ENCODE measurements around the gene WDFY4.

WDFY4 gene, protein sequence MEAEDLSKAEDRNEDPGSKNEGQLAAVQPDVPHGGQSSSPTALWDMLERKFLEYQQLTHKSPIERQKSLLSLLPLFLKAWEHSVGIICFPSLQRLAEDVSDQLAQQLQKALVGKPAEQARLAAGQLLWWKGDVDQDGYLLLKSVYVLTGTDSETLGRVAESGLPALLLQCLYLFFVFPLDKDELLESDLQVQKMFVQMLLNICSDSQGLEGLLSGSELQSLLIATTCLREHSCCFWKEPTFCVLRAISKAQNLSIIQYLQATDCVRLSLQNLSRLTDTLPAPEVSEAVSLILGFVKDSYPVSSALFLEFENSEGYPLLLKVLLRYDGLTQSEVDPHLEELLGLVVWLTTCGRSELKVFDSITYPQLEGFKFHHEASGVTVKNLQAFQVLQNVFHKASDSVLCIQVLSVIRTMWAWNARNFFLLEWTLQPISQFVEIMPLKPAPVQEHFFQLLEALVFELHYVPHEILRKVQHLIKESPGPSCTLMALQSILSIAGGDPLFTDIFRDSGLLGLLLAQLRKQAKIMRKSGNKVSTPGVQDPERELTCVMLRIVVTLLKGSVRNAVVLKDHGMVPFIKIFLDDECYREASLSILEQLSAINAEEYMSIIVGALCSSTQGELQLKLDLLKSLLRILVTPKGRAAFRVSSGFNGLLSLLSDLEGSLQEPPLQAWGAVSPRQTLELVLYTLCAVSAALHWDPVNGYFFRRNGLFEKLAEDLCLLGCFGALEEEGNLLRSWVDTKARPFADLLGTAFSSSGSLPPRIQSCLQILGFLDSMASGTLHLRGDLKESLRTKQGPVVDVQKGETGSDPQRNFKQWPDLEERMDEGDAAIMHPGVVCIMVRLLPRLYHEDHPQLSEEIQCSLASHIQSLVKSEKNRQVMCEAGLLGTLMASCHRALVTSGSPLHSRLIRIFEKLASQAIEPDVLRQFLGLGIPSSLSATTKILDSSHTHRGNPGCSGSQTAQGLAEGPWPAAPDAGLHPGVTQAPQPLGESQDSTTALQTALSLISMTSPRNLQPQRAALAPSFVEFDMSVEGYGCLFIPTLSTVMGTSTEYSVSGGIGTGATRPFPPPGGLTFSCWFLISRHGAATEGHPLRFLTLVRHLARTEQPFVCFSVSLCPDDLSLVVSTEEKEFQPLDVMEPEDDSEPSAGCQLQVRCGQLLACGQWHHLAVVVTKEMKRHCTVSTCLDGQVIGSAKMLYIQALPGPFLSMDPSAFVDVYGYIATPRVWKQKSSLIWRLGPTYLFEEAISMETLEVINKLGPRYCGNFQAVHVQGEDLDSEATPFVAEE (N-terminal part only)

DNA sequence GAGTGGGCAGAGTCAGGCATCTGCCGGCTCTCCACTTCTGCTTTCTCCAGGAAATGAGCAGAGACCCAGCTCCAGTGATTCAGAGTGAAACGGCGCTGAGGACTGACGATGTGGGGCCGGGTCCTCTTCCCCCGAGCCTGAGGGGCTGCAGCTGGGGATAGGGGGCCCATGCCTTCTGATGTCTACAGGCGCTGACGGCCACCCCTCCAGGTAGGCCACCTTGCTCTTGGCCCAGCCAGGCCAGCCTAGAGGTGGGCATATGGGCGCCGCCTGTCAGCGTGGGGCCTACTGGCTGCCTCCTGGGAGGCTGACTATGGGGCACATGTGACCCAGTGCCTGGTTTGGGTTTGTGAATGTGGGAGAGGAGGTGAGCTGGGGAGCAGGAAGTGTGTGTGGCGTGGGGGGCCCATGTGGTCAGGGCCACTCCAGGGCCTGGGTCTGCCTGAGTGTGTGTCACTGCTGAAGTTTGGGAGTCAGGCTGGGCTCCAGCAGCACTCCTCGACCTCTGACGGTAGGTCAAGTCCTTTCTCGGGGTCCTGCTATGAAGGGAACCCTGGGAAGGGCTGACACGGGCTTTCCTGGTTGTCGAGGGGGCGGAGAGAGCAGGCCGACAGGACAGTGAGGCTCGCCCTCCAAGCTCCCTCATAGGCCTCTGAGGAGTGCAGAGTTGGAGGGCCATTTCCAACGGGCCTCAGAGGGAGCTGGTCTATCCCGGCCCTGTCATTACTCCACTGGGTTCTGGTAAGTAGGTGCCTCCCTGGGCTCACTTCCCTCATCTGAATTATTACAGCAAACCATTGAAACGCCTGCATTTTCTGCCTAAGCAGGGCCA is at the start of gene WDFY4:
Gene WDFY4, plus strand, starts transcription at position 82 of the 832 bp plus-strand sequence. CDS start 24,860 bp downstream, outside the sequence.
- DNase-seq = no peak
- Mint-ChIP-seq H3K4me1 (no peaks in the 10 kb centered on the region), H3K27me3 (ENCODE audit: low read depth, poor library complexity) (peaks cover 6% of the 10 kb centered on the region), H3K36me3 (ENCODE audit: low read depth) (no peaks in the 10 kb centered on the region), H3K27ac (no peak within 1 kb of the TSS), H3K9me3 (peaks cover 10% of the 10 kb centered on the region), H3K4me3 (no peak within 1 kb of the TSS)
- TF ChIP-seq, protein P1, sequence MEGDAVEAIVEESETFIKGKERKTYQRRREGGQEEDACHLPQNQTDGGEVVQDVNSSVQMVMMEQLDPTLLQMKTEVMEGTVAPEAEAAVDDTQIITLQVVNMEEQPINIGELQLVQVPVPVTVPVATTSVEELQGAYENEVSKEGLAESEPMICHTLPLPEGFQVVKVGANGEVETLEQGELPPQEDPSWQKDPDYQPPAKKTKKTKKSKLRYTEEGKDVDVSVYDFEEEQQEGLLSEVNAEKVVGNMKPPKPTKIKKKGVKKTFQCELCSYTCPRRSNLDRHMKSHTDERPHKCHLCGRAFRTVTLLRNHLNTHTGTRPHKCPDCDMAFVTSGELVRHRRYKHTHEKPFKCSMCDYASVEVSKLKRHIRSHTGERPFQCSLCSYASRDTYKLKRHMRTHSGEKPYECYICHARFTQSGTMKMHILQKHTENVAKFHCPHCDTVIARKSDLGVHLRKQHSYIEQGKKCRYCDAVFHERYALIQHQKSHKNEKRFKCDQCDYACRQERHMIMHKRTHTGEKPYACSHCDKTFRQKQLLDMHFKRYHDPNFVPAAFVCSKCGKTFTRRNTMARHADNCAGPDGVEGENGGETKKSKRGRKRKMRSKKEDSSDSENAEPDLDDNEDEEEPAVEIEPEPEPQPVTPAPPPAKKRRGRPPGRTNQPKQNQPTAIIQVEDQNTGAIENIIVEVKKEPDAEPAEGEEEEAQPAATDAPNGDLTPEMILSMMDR (IDR thresholded peaks at IDR 0.05) = no peak

DNA sequence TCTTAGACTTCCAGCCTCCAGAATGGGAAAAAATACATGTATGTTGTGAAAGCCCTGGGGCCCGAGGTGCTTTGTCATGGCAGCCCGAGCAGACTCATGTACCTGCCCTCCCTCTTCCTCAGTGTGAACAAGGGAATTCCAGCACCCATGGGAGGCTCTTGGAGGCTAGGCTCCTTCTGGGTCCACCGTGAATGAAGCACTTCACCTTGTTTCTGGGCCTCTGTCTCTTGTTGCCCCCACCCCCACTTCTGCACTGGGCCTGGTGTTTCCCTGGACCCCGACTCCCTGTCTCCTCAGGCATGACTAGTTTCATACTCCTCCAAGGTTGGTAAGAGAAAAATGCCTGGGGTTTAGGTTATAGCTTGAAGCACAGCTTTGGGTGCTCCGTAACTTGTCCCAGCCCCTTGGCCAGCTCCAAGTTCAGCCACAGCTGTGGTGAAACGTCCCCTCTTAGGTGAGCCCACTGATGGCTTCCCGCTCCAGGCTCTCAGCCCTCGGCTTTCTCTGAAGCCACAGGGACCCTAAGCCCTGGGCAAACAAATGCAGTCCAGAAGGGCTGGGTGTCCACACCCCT is 49.6 kb upstream of the WDFY4 start:
- Mint-ChIP-seq H3K27me3 (ENCODE audit: low read depth, poor library complexity) (peaks cover 33% of the 10 kb centered on the region), H3K4me1 (no peaks in the 10 kb centered on the region), H3K27ac (no peak overlapping the region), H3K9me3 (peaks cover 9% of the 10 kb centered on the region), H3K36me3 (ENCODE audit: low read depth) (no peaks in the 10 kb centered on the region), H3K4me3 (no peak overlapping the region)
- TF ChIP-seq, protein P1 (IDR thresholded peaks at IDR 0.05) = no peak
- no peak for DNase-seq

DNA sequence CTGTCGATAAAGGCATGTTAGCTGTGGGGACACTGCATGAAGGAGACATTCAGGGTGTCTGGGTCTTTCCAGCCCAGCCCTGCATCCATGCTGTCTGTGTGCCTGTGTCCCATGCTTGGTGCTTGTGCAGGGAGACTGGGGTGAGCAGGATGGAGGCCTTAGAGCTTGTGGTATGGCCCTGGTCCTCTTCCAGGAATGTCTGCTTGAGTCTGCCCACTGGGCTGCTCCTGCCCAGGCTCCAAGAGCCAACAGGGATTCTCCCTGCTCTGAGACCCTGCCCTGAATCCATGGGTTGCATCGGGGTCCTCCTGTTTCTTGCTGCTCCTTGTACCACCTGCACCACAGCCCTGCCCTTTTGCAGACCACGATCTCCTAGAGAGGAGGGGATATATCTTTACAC is 48.4 kb upstream of the WDFY4 start:
- Mint-ChIP-seq H3K9me3 (peaks cover 19% of the 10 kb centered on the region), H3K27me3 (ENCODE audit: low read depth, poor library complexity) (peaks cover 25% of the 10 kb centered on the region), H3K27ac (no peak overlapping the region), H3K4me1 (no peaks in the 10 kb centered on the region), H3K4me3 (no peak overlapping the region), H3K36me3 (ENCODE audit: low read depth) (no peaks in the 10 kb centered on the region)
- no peak for DNase-seq
- TF ChIP-seq, protein P1 (IDR thresholded peaks at IDR 0.05) = no peak

DNA sequence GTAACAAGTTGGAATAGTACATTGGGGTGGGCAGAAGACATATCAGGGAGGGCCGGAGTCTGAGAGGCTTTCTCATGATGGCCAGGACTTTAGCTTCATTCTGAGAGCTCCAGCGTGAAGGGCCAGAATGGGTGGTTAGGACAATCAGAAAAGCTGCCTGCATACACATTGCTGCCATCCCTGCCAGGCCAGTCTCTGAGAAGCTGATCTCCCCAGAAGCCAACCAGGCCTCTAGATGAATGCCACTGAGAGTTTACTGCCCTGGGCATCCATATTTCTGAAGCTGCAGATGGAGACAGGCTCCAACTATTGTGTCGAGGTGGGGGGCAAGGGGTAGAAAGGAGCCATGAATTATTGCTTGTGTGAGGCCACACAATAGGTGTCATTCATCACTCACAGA is 47.8 kb upstream of the WDFY4 start:
- peaks cover 25% of the 10 kb centered on the region for H3K9me3 Mint-ChIP-seq
- no peak overlapping the region for H3K4me3 Mint-ChIP-seq
- peaks cover 19% of the 10 kb centered on the region for H3K27me3 Mint-ChIP-seq (ENCODE audit: low read depth, poor library complexity)
- TF ChIP-seq, protein P1 (IDR thresholded peaks at IDR 0.05) = no peak
- H3K27ac Mint-ChIP-seq = no peak overlapping the region
- no peaks in the 10 kb centered on the region for H3K36me3 Mint-ChIP-seq (ENCODE audit: low read depth)
- H3K4me1 Mint-ChIP-seq = no peaks in the 10 kb centered on the region
- no peak for DNase-seq

DNA sequence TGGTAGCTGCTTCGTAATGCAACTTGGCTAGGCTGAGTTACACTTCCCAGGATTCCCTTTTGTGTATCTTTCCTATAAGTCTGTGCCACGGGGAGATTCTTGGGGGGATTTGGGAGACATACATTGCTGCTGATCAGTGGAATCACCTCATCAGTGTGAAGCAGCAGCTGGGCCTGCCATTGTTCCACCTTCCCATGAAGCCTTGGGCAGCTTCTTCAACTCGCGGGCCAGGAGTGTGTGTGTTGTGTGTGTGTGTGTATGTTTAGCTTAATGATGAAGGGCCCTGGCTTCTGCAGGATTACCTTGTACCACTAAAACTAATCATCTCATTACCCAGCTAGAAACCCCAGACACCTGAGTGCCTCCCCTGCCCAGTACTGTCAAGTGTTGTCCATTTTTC is 46.5 kb upstream of the WDFY4 start:
- no peak overlapping the region for H3K4me3 Mint-ChIP-seq
- DNase-seq = no peak
- no peaks in the 10 kb centered on the region for H3K36me3 Mint-ChIP-seq (ENCODE audit: low read depth)

More for the DNA sequence above, 46.5 kb upstream of the WDFY4 start:
- no peaks in the 10 kb centered on the region for H3K4me1 Mint-ChIP-seq
- H3K27ac Mint-ChIP-seq = no peak overlapping the region
- peaks cover 33% of the 10 kb centered on the region for H3K9me3 Mint-ChIP-seq
- TF ChIP-seq, protein P1 (IDR thresholded peaks at IDR 0.05) = no peak
- H3K27me3 Mint-ChIP-seq (ENCODE audit: low read depth, poor library complexity) = peaks cover 16% of the 10 kb centered on the region
